Activated CD4-positive, alpha-beta T cell treated with anti-CD3 and anti-CD28 coated beads, Interleukin-2, amount 10 ng/mL, durations not matched to agents 24 days and 14 days (primary cell): Measurements from ENCODE around the gene PRKN. TPM values are rescaled to one million over a fixed set of nuclear protein-coding genes. Genes with fewer than 3 reads are reported as not detected.

Source experiments
- DNase-seq: peaks from one replicate; pipeline ENCODE4 v3.0.0; 2022
- H3K27ac Mint-ChIP-seq: one replicate; pipeline ENCODE4 v1.8.0; 2022; ENCODE audit warnings: mild to moderate bottlenecking, mixed read lengths
- H3K27me3 Mint-ChIP-seq: one replicate; pipeline ENCODE4 v1.8.0; 2022; ENCODE audit warnings: mixed read lengths
- H3K36me3 Mint-ChIP-seq: one replicate; pipeline ENCODE4 v1.8.0; 2022; ENCODE audit warnings: low read depth, mild to moderate bottlenecking, mixed read lengths
- H3K4me1 Mint-ChIP-seq: one replicate; pipeline ENCODE4 v1.8.0; 2021; ENCODE audit warnings: mixed read lengths
- H3K4me3 Mint-ChIP-seq: one replicate; pipeline ENCODE4 v1.8.0; 2022; ENCODE audit warnings: mild to moderate bottlenecking, moderate library complexity, mixed read lengths
- H3K9me3 Mint-ChIP-seq: one replicate; pipeline ENCODE4 v1.8.0; 2021; ENCODE audit warnings: mixed read lengths
- intact Hi-C: fragments of 100-400 bp; cut with micrococcal nuclease; formaldehyde crosslinking; loops from one replicate; pipeline ENCODE4 v1.15.1; 2023
- total RNA-seq: library from RNA; stranded (reverse); gene quantifications from 2 replicates; pipeline ENCODE4 v1.2.3, GENCODE V29; 2022

Gene PRKN
- total RNA-seq, 1 donor from 2014 or later, result not detected

GRCh38 chr6:161926324-161926723 is 801.2 kb downstream of the PRKN start:
- Mint-ChIP-seq H3K36me3 (no peaks in the 10 kb centered on the region), H3K4me1 (no peaks in the 10 kb centered on the region), H3K27me3 (no peaks in the 10 kb centered on the region), H3K9me3 (no peaks in the 10 kb centered on the region), H3K4me3 (no peak overlapping the region), H3K27ac (no peak overlapping the region)
- DNase-seq, result no peak
- intact Hi-C loops, result no loop called here

DNA sequence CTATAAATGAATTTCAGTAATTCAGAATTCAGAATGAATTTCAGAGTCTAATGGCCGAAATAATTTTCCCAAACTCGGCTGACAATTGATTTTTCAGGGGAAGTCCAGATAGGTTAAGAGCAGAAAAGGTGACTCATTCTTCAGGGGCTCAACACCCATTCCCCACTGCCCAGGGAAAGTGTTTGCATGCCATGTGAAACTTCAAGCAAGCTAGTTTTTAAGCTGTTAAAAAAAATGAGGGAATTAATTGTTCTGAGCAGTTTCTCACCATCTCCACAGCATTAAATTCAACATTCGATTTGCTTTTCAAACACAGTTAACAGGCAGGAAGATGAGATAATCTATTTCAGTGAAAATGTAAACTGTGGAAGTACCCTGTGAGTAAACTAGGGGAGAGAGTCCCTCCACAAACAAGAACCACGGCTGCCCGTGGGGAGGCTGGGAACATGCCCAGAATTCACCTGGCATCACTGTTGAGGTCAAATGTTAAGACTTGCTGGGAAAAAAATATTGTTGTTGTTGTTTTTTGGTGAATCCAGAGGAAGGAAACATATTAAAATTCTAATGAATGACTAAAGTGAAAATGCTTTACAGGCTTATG is 803.0 kb downstream of the PRKN start:
- Mint-ChIP-seq H3K4me3 (no peak overlapping the region), H3K4me1 (no peaks in the 10 kb centered on the region), H3K27me3 (no peaks in the 10 kb centered on the region), H3K27ac (no peak overlapping the region), H3K36me3 (no peaks in the 10 kb centered on the region), H3K9me3 (no peaks in the 10 kb centered on the region)
- intact Hi-C loops, result no loop called here
- no peak for DNase-seq

GRCh38 chr6:161922631-161923119 is 804.9 kb downstream of the PRKN start:
- H3K4me3 Mint-ChIP-seq, result no peak overlapping the region
- DNase-seq, result peak; percentile 60
- intact Hi-C loops, result no loop called here
- H3K27me3 Mint-ChIP-seq, result no peaks in the 10 kb centered on the region
- H3K4me1 Mint-ChIP-seq, result no peaks in the 10 kb centered on the region
- no peaks in the 10 kb centered on the region for H3K36me3 Mint-ChIP-seq
- H3K27ac Mint-ChIP-seq, result no peak overlapping the region
- no peaks in the 10 kb centered on the region for H3K9me3 Mint-ChIP-seq

GRCh38 chr6:161921602-161922395 is 805.8 kb downstream of the PRKN start:
- H3K4me1 Mint-ChIP-seq, result no peaks in the 10 kb centered on the region
- H3K36me3 Mint-ChIP-seq, result no peaks in the 10 kb centered on the region
- intact Hi-C loops, result no loop called here
- H3K9me3 Mint-ChIP-seq, result no peaks in the 10 kb centered on the region
- no peaks in the 10 kb centered on the region for H3K27me3 Mint-ChIP-seq
- no peak overlapping the region for H3K27ac Mint-ChIP-seq
- DNase-seq, result no peak
- H3K4me3 Mint-ChIP-seq, result no peak overlapping the region

DNA sequence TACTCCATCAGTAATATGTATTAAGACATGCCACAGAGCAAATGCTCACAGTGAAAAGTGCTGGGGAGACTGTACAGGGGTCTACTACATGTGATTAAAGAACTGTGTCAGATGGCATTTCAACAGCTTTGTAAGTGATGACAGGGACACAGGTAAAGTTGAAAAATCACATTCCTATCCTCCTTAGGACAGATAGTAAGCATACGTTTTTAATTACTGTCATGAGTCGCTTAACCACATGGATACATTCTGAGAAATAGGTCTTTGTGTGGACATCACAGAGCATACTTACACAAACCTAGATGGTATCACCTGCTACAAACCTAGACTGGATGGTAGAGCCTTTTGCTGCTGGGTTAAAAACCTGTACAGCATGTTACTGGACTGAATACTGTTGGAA is 807.9 kb downstream of the PRKN start:
- no peaks in the 10 kb centered on the region for H3K36me3 Mint-ChIP-seq
- DNase-seq, result no peak
- H3K27ac Mint-ChIP-seq, result no peak overlapping the region
- no peaks in the 10 kb centered on the region for H3K4me1 Mint-ChIP-seq
- H3K27me3 Mint-ChIP-seq, result no peaks in the 10 kb centered on the region
- intact Hi-C loops, result no loop called here
- no peak overlapping the region for H3K4me3 Mint-ChIP-seq
- H3K9me3 Mint-ChIP-seq, result no peaks in the 10 kb centered on the region

- Mint-ChIP-seq H3K4me1 (no peaks in the 10 kb centered on the region), H3K27me3 (no peaks in the 10 kb centered on the region), H3K9me3 (no peaks in the 10 kb centered on the region), H3K36me3 (no peaks in the 10 kb centered on the region), H3K4me3 (no peak overlapping the region), H3K27ac (no peak overlapping the region)
- no peak for DNase-seq
- intact Hi-C loops, result no loop called here
Measured at GRCh38 chr6:161918628-161919205, 808.8 kb downstream of the PRKN start.

DNA sequence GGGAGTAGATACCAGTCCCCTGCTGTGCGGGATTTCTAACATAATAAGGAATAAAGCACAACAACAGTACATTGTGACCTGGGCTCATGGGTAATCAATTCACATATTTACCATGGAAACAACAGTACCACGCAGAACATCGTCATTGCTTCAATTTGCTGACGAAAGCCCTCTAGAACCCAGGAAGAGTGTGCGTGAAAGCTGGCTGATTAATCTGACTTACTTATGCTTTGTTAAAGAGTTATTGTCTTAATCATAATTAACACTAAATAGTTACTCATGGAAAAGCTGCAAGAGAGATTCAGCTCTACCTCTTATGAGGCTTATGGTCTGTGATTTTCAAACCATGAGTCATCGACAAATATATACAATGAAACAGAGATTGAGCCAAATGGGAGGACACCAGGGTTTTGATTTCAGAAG is 809.4 kb downstream of the PRKN start:
- no peaks in the 10 kb centered on the region for H3K27me3 Mint-ChIP-seq
- no peaks in the 10 kb centered on the region for H3K9me3 Mint-ChIP-seq
- H3K4me3 Mint-ChIP-seq, result no peak overlapping the region
- no peaks in the 10 kb centered on the region for H3K4me1 Mint-ChIP-seq
- no peak for DNase-seq
- no peaks in the 10 kb centered on the region for H3K36me3 Mint-ChIP-seq
- intact Hi-C loops, result no loop called here
- H3K27ac Mint-ChIP-seq, result no peak overlapping the region

DNA sequence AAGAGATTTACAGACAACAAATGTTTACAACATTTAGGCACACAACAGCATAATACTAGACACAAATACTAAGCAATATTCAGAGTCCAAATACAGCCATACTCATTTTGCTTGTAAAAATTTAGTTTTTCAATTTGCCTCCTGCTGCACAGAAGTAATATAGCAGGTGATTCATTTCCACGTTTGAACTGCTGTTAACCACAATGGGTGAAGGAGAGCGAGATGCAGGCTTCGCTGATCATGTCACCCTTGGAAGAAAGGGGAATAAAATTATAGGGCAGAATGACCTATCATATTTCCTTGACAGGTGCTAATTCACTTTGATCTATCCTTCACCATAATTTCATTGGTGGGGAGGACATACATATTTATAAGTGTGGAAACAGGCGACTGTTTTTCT is 809.9 kb downstream of the PRKN start:
- no peaks in the 10 kb centered on the region for H3K36me3 Mint-ChIP-seq
- no peaks in the 10 kb centered on the region for H3K9me3 Mint-ChIP-seq
- intact Hi-C loops, result no loop called here
- no peaks in the 10 kb centered on the region for H3K27me3 Mint-ChIP-seq
- H3K27ac Mint-ChIP-seq, result no peak overlapping the region
- no peaks in the 10 kb centered on the region for H3K4me1 Mint-ChIP-seq
- DNase-seq, result no peak
- H3K4me3 Mint-ChIP-seq, result no peak overlapping the region

DNA sequence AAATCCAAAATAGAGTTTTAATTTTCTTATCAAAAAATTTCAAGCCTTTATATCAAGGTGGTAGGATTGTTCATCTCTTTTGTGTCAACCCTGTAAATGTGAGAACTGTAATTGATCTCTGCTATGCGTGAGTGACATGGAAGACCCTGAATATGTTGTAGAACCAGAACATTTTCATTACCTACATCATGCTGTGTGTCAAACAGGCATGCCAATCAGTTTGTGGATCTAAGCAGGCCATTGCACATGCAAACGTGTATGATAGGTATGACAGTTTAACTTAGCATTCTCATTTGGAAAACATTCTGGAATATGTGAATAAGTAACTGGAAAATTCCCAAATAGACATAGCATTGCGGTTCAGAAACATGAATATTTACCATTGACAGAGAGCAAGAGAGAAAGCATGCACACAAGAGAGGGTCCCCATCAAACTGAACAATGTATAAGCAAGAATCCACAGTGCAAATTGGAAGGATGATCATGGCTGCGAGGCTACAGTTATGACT is 812.1 kb downstream of the PRKN start:
- Mint-ChIP-seq H3K4me3 (no peak overlapping the region), H3K9me3 (no peaks in the 10 kb centered on the region), H3K27me3 (no peaks in the 10 kb centered on the region), H3K4me1 (no peaks in the 10 kb centered on the region), H3K27ac (no peak overlapping the region), H3K36me3 (no peaks in the 10 kb centered on the region)
- no peak for DNase-seq
- intact Hi-C loops, result no loop called here

GRCh38 chr6:161908872-161909271 is 818.7 kb downstream of the PRKN start:
- Mint-ChIP-seq H3K27me3 (no peaks in the 10 kb centered on the region), H3K4me3 (no peak overlapping the region), H3K36me3 (no peaks in the 10 kb centered on the region), H3K4me1 (no peaks in the 10 kb centered on the region), H3K27ac (no peak overlapping the region), H3K9me3 (peaks cover 3% of the 10 kb centered on the region)
- intact Hi-C loops, result no loop called here
- no peak for DNase-seq

- Mint-ChIP-seq H3K36me3 (no peaks in the 10 kb centered on the region), H3K27me3 (no peaks in the 10 kb centered on the region), H3K27ac (no peak overlapping the region), H3K9me3 (peaks cover 3% of the 10 kb centered on the region), H3K4me1 (no peaks in the 10 kb centered on the region), H3K4me3 (no peak overlapping the region)
- intact Hi-C loops, result no loop called here
- no peak for DNase-seq
Measured at GRCh38 chr6:161906571-161906970, 821.0 kb downstream of the PRKN start.

- Mint-ChIP-seq H3K4me1 (no peaks in the 10 kb centered on the region), H3K4me3 (no peak overlapping the region), H3K27ac (no peak overlapping the region), H3K36me3 (no peaks in the 10 kb centered on the region), H3K9me3 (no peaks in the 10 kb centered on the region), H3K27me3 (no peaks in the 10 kb centered on the region)
- DNase-seq, result no peak
- intact Hi-C loops, result no loop called here
Measured at GRCh38 chr6:161903584-161904212, 823.9 kb downstream of the PRKN start.

- no peak overlapping the region for H3K27ac Mint-ChIP-seq
- H3K36me3 Mint-ChIP-seq, result no peaks in the 10 kb centered on the region
- H3K4me3 Mint-ChIP-seq, result no peak overlapping the region
- H3K27me3 Mint-ChIP-seq, result no peaks in the 10 kb centered on the region
- intact Hi-C loops, result no loop called here
- H3K9me3 Mint-ChIP-seq, result no peaks in the 10 kb centered on the region
- no peaks in the 10 kb centered on the region for H3K4me1 Mint-ChIP-seq
- no peak for DNase-seq
Measured at GRCh38 chr6:161901740-161902426, 825.7 kb downstream of the PRKN start.
